WTC11 (cell line): ENCODE measurements around the gene PAPLN.

ENCODE experiments used
- CREB1 ChIP-seq: sonication (generic); formaldehyde crosslinking; IDR thresholded peaks from 2 replicates; pipeline ENCODE4 v1.8.0; 2023; ENCODE audit warnings: mild to moderate bottlenecking, missing genetic modification reagents
- ELF4 ChIP-seq: sonication (generic); formaldehyde crosslinking; IDR thresholded peaks from 2 replicates; pipeline ENCODE4 v1.8.1; 2022; ENCODE audit warnings: low read depth, mild to moderate bottlenecking, moderate library complexity, missing genetic modification reagents
- ESRRA ChIP-seq: sonication (generic); formaldehyde crosslinking; IDR thresholded peaks from 2 replicates; pipeline ENCODE4 v1.8.1; 2022; ENCODE audit warnings: mild to moderate bottlenecking, missing genetic modification reagents, borderline replicate concordance
- FOXJ3 ChIP-seq: sonication (generic); formaldehyde crosslinking; IDR thresholded peaks from 2 replicates; pipeline ENCODE4 v1.9.0; 2021; ENCODE audit warnings: missing genetic modification reagents, mild to moderate bottlenecking, borderline replicate concordance
- NFATC4 ChIP-seq: fragments of 250-450 bp; sonication (Bioruptor Pico); IDR thresholded peaks from 2 replicates; pipeline ENCODE4 v1.9.0; 2021; ENCODE audit warnings: mild to moderate bottlenecking
- NR2C2 ChIP-seq: sonication (generic); formaldehyde crosslinking; IDR thresholded peaks from 2 replicates; pipeline ENCODE4 v1.8.0; 2022; ENCODE audit warnings: mild to moderate bottlenecking, missing genetic modification reagents
- TEAD1 ChIP-seq: sonication (generic); formaldehyde crosslinking; IDR thresholded peaks from 2 replicates; pipeline ENCODE4 v1.8.0; 2022; ENCODE audit warnings: mild to moderate bottlenecking, missing genetic modification reagents
- ZNF138 ChIP-seq: sonication (generic); formaldehyde crosslinking; conservative IDR thresholded peaks from 2 replicates; pipeline ENCODE4 v1.8.1; 2022; ENCODE audit warnings: mild to moderate bottlenecking, moderate library complexity, missing genetic modification reagents
- TF ChIP-seq, protein P1 (sequence below): fragments of 200-600 bp; IDR thresholded peaks from 2 replicates; pipeline ENCODE4 v1.8.0; 2022; ENCODE audit warnings: antibody characterized with exemption
- TF ChIP-seq, protein P2 (sequence below): sonication (generic); formaldehyde crosslinking; IDR thresholded peaks from 2 replicates; pipeline ENCODE4 v1.8.0; 2022; ENCODE audit warnings: mild to moderate bottlenecking, missing genetic modification reagents
- TF ChIP-seq, protein P3 (sequence below): sonication (generic); formaldehyde crosslinking; IDR thresholded peaks from 2 replicates; pipeline ENCODE4 v1.8.1; 2023; ENCODE audit warnings: mild to moderate bottlenecking, moderate library complexity, missing genetic modification reagents
- TF ChIP-seq, protein P4 (sequence below): sonication (generic); formaldehyde crosslinking; IDR thresholded peaks from 2 replicates; pipeline ENCODE4 v1.8.1; 2022; ENCODE audit warnings: low read depth, missing genetic modification reagents, borderline replicate concordance

DNA sequence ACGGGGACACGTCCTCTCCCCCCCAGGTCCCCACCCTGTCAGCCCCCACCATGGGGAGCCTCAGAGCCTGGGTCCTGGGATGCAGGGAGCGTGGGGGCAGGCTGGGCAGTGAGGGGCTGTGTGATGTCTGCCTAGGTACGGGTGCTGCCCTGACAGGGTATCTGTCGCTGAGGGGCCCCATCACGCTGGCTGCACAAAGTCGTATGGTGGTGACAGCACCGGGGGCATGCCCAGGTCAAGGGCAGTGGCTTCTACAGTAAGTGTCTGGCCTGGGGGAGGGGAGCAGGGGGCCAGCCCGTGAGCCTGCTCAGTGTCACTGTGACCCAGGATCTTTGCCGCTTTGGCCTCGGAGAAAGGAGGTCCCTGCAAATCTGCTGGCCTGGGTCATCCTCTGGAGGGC lies 23.3 kb downstream of the PAPLN start:
- no peak for TF ChIP-seq FOXJ3
- TF ChIP-seq NFATC4 (CRISPR knock-in tag) = no peak
- TF ChIP-seq, protein P1, sequence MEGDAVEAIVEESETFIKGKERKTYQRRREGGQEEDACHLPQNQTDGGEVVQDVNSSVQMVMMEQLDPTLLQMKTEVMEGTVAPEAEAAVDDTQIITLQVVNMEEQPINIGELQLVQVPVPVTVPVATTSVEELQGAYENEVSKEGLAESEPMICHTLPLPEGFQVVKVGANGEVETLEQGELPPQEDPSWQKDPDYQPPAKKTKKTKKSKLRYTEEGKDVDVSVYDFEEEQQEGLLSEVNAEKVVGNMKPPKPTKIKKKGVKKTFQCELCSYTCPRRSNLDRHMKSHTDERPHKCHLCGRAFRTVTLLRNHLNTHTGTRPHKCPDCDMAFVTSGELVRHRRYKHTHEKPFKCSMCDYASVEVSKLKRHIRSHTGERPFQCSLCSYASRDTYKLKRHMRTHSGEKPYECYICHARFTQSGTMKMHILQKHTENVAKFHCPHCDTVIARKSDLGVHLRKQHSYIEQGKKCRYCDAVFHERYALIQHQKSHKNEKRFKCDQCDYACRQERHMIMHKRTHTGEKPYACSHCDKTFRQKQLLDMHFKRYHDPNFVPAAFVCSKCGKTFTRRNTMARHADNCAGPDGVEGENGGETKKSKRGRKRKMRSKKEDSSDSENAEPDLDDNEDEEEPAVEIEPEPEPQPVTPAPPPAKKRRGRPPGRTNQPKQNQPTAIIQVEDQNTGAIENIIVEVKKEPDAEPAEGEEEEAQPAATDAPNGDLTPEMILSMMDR = no peak
- no peak for TF ChIP-seq ELF4 (CRISPR knock-in tag)
- TF ChIP-seq TEAD1 (CRISPR knock-in tag) = no peak
- TF ChIP-seq ZNF138 = no peak
- TF ChIP-seq, protein P2, sequence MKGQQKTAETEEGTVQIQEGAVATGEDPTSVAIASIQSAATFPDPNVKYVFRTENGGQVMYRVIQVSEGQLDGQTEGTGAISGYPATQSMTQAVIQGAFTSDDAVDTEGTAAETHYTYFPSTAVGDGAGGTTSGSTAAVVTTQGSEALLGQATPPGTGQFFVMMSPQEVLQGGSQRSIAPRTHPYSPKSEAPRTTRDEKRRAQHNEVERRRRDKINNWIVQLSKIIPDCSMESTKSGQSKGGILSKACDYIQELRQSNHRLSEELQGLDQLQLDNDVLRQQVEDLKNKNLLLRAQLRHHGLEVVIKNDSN (CRISPR knock-in tag) = no peak
- TF ChIP-seq, protein P3, sequence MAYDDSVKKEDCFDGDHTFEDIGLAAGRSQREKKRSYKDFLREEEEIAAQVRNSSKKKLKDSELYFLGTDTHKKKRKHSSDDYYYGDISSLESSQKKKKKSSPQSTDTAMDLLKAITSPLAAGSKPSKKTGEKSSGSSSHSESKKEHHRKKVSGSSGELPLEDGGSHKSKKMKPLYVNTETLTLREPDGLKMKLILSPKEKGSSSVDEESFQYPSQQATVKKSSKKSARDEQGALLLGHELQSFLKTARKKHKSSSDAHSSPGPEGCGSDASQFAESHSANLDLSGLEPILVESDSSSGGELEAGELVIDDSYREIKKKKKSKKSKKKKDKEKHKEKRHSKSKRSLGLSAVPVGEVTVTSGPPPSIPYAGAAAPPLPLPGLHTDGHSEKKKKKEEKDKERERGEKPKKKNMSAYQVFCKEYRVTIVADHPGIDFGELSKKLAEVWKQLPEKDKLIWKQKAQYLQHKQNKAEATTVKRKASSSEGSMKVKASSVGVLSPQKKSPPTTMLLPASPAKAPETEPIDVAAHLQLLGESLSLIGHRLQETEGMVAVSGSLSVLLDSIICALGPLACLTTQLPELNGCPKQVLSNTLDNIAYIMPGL (CRISPR knock-in tag) = no peak
- TF ChIP-seq, protein P4, sequence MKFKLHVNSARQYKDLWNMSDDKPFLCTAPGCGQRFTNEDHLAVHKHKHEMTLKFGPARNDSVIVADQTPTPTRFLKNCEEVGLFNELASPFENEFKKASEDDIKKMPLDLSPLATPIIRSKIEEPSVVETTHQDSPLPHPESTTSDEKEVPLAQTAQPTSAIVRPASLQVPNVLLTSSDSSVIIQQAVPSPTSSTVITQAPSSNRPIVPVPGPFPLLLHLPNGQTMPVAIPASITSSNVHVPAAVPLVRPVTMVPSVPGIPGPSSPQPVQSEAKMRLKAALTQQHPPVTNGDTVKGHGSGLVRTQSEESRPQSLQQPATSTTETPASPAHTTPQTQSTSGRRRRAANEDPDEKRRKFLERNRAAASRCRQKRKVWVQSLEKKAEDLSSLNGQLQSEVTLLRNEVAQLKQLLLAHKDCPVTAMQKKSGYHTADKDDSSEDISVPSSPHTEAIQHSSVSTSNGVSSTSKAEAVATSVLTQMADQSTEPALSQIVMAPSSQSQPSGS (CRISPR knock-in tag) = no peak
- no peak for TF ChIP-seq ESRRA (CRISPR knock-in tag)
- no peak for TF ChIP-seq CREB1 (CRISPR knock-in tag)
- TF ChIP-seq NR2C2 (CRISPR knock-in tag) = no peak
